ENCODE measurements around the gene PCP4.

Gene PCP4

DNA sequence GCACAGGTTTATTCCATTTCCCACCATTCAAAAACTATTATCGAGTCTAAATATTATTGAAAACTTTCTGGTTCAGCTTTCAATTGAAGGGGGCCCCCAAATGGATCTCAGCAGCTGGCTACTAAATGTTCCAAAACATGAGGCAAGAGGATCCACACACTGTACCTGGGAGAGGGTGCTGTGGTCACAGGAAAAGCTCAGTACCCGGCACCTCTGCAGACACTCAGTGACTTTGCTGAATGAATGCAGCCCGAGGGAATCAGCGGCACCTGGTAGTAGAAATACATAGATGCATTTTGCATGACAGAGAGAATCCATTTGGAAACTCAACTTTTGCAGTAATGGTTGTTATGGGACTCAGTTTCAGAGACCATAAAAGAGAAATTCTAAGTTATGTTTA, 89.3 kb downstream of the PCP4 start:
- H3K4me3 ChIP-seq (ENCODE audit: low read length): no peak overlapping the region
- peaks cover 17% of the 10 kb centered on the region for H3K9me3 ChIP-seq (ENCODE audit: control insufficient read depth, low read length)
- H3K4me1 ChIP-seq (ENCODE audit: control insufficient read depth, insufficient read depth, low read length): no peaks in the 10 kb centered on the region
- no peak overlapping the region for H3K9ac ChIP-seq (ENCODE audit: low read length)
- no peak for DNase-seq (ENCODE audit: low read depth)
- no peaks in the 10 kb centered on the region for H3K27me3 ChIP-seq (replicated peaks; ENCODE audit: control insufficient read depth, insufficient read depth, low read length)
- no peaks in the 10 kb centered on the region for H3K36me3 ChIP-seq (ENCODE audit: control insufficient read depth, insufficient read depth, low read length, severe bottlenecking)

DNA sequence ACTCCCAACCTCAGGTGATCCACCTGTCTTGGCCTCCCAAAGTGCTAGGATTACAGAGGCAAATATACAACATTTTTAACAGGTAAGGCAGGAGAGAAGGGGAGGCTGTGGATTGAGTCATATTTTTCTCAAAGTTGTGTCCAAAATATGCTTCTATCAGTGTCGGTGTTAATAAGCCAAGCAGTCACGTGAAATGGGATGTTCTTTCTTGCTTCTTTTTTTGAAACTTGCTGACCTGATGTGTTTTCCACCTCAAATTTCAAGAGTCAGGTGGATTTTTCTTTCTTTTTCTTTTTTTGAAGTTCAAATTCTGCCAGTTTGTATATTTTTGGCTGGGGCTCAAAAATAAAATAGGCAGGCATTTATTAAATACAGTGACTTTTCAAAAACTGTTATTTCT, 91.5 kb downstream of the PCP4 start:
- peaks cover 17% of the 10 kb centered on the region for H3K9me3 ChIP-seq (ENCODE audit: control insufficient read depth, low read length)
- H3K4me1 ChIP-seq (ENCODE audit: control insufficient read depth, insufficient read depth, low read length): peaks cover 4% of the 10 kb centered on the region
- DNase-seq (ENCODE audit: low read depth): no peak
- no peak overlapping the region for H3K9ac ChIP-seq (ENCODE audit: low read length)
- no peaks in the 10 kb centered on the region for H3K27me3 ChIP-seq (replicated peaks; ENCODE audit: control insufficient read depth, insufficient read depth, low read length)
- no peaks in the 10 kb centered on the region for H3K36me3 ChIP-seq (ENCODE audit: control insufficient read depth, insufficient read depth, low read length, severe bottlenecking)
- H3K4me3 ChIP-seq (ENCODE audit: low read length): no peak overlapping the region

DNA sequence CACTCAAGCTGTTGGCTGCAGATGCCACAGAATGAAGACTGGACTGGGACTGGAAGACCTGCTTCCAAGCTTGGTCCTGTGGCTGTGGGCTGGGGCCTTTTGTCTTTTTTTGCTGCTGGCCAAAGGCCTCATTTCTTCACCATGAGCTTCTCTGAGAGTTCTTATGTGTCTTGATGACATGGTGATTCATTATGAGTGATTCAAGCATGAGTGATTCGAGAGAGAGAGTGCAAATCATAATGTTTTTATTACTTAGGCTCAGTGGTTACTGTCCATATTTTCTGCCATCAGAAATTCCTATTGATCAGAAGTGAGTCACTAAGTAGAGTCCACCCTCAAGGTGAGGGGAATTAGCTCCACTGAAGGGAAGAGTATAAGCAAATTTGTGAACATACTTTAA, 94.0 kb downstream of the PCP4 start:
- Histone ChIP-seq H3K27me3 (replicated peaks; ENCODE audit: control insufficient read depth, insufficient read depth, low read length) (no peaks in the 10 kb centered on the region), H3K4me1 (ENCODE audit: control insufficient read depth, insufficient read depth, low read length) (peaks cover 14% of the 10 kb centered on the region), H3K36me3 (ENCODE audit: control insufficient read depth, insufficient read depth, low read length, severe bottlenecking) (no peaks in the 10 kb centered on the region), H3K9ac (ENCODE audit: low read length) (no peak overlapping the region), H3K4me3 (ENCODE audit: low read length) (no peak overlapping the region), H3K9me3 (ENCODE audit: control insufficient read depth, low read length) (peaks cover 17% of the 10 kb centered on the region)
- DNase-seq (ENCODE audit: low read depth): peak; percentile 25

DNA sequence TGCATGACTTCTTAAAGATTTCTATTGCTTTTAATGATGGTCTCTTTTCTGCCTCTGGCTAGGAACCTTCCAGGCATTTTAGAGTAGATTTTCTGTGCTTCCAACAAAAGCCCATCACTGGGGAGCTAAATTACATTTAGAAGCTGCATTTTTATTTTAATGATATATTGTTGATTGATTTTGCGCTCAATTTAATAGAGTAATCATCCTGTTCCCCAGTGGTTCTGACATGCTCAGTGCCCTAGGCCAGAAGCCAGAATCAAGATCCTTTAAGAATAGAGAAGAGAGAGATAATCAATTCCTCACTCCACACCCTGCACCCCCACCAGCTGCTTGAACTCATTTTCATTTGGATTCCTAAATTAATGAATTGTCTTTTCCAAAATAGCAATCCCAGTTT, 97.8 kb downstream of the PCP4 start:
- Histone ChIP-seq H3K4me1 (ENCODE audit: control insufficient read depth, insufficient read depth, low read length) (peaks cover 14% of the 10 kb centered on the region), H3K4me3 (ENCODE audit: low read length) (no peak overlapping the region), H3K9ac (ENCODE audit: low read length) (peak overlapping the region; percentile 38), H3K27me3 (replicated peaks; ENCODE audit: control insufficient read depth, insufficient read depth, low read length) (no peaks in the 10 kb centered on the region), H3K36me3 (ENCODE audit: control insufficient read depth, insufficient read depth, low read length, severe bottlenecking) (no peaks in the 10 kb centered on the region), H3K9me3 (ENCODE audit: control insufficient read depth, low read length) (peaks cover 13% of the 10 kb centered on the region)
- DNase-seq (ENCODE audit: low read depth): no peak

DNA sequence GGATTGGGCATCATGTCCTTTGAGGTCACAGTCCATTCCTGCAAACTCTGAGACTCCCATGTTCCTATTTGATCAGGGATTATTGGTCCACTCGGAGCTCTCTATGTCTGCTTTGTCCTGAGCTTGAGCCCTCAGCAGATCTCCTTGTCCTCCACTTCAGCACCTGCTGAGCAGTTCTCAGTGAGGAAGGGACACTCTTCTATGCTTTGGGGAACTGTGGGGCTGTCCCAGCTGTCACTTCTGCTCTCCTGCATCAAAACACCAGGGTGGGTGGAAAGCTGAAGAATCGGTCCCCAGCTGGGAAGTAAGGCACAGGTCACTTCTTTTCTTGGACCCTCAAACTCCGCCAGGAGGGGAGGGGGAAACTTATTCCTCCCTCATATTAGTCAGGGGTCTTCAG, 99.5 kb downstream of the PCP4 start:
- Histone ChIP-seq H3K36me3 (ENCODE audit: control insufficient read depth, insufficient read depth, low read length, severe bottlenecking) (no peaks in the 10 kb centered on the region), H3K9ac (ENCODE audit: low read length) (no peak overlapping the region)

DNA sequence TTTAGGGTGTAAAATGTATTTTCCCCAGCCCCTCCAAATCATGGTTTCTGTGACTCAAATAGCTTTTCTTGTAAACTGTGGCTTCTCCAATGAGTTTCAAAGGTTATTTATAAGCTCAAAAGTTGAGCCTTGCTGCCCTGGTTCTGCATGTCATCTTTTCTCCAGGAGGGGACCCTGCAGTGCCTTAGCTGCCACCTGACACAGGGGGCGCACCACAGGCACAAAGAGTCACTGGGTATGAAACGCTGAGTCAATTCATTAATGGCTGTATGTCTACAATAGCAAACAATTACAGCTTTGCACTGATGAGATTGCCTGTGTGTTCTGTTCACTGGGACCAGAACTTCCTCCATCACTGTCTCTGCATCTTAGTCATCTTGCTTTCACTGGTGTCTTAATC, 100.8 kb downstream of the PCP4 start:
- DNase-seq (ENCODE audit: low read depth): no peak
- no peaks in the 10 kb centered on the region for H3K36me3 ChIP-seq (ENCODE audit: control insufficient read depth, insufficient read depth, low read length, severe bottlenecking)
- H3K27me3 ChIP-seq (replicated peaks; ENCODE audit: control insufficient read depth, insufficient read depth, low read length): no peaks in the 10 kb centered on the region
- H3K4me1 ChIP-seq (ENCODE audit: control insufficient read depth, insufficient read depth, low read length): peaks cover 14% of the 10 kb centered on the region
- no peak overlapping the region for H3K4me3 ChIP-seq (ENCODE audit: low read length)
- peaks cover 4% of the 10 kb centered on the region for H3K9me3 ChIP-seq (ENCODE audit: control insufficient read depth, low read length)
- no peak overlapping the region for H3K9ac ChIP-seq (ENCODE audit: low read length)

More for the DNA sequence above, 99.5 kb downstream of the PCP4 start:
- peaks cover 14% of the 10 kb centered on the region for H3K4me1 ChIP-seq (ENCODE audit: control insufficient read depth, insufficient read depth, low read length)
- H3K4me3 ChIP-seq (ENCODE audit: low read length): no peak overlapping the region
- peaks cover 4% of the 10 kb centered on the region for H3K9me3 ChIP-seq (ENCODE audit: control insufficient read depth, low read length)
- H3K27me3 ChIP-seq (replicated peaks; ENCODE audit: control insufficient read depth, insufficient read depth, low read length): no peaks in the 10 kb centered on the region
- DNase-seq (ENCODE audit: low read depth): no peak

DNA sequence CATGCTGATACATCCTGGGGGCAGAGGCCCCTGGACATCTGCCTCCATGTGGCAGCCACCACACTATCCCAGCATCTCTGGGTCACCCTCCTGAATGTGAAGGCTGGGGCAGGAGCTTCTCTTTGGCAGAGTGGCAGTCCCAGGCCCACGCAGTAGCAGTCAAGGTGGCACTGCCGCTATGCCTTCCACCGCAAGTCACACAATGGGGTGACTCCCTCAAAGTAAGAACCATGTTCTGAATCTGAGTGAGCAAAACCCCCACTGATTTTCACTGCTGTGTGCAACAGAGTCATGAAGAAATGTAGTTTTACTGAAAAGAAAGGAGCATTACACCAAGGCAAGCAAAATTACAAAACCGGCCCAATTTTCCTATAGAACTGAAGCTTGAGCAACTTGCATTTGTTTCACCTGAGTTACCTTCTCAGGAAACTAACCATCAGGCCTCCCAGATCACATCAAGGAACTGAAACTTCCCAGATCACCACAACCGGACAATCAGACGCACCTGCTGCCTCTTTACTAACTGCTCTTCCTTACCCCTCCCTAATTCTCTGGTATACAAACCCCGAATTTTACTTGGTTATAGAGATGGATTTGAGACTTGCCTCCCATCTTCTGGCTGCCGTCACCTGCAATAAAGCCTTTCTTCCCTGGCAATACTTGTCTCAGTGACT, 102.6 kb downstream of the PCP4 start:
- H3K4me3 ChIP-seq (ENCODE audit: low read length): no peak overlapping the region
- H3K27me3 ChIP-seq (replicated peaks; ENCODE audit: control insufficient read depth, insufficient read depth, low read length): no peaks in the 10 kb centered on the region
- no peak overlapping the region for H3K9ac ChIP-seq (ENCODE audit: low read length)
- H3K4me1 ChIP-seq (ENCODE audit: control insufficient read depth, insufficient read depth, low read length): peaks cover 3% of the 10 kb centered on the region
- H3K36me3 ChIP-seq (ENCODE audit: control insufficient read depth, insufficient read depth, low read length, severe bottlenecking): no peaks in the 10 kb centered on the region
- DNase-seq (ENCODE audit: low read depth): no peak
- peaks cover 4% of the 10 kb centered on the region for H3K9me3 ChIP-seq (ENCODE audit: control insufficient read depth, low read length)

DNA sequence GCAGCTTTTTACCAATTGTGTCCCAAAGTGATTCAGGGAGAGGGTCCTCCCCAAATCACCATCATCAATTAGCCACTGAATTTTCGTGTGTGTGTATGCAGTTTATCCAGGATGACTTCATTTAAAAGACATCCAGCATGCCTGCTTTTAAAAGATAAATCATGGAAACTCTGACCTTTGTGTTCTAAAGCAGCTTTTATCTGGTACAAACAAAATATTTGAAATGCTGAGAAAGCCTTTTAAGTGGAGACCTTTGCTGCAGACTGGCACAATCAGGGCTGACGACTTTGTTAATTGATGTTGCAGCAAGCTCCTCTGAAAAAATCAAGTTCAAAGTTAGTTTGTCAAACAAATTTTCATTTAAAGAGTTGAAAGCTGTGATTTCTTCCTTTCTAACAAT, 104.7 kb downstream of the PCP4 start:
- DNase-seq (ENCODE audit: low read depth): no peak
- peaks cover 4% of the 10 kb centered on the region for H3K9me3 ChIP-seq (ENCODE audit: control insufficient read depth, low read length)
- H3K27me3 ChIP-seq (replicated peaks; ENCODE audit: control insufficient read depth, insufficient read depth, low read length): no peaks in the 10 kb centered on the region
- no peaks in the 10 kb centered on the region for H3K4me1 ChIP-seq (ENCODE audit: control insufficient read depth, insufficient read depth, low read length)
- H3K9ac ChIP-seq (ENCODE audit: low read length): no peak overlapping the region
- no peak overlapping the region for H3K4me3 ChIP-seq (ENCODE audit: low read length)
- H3K36me3 ChIP-seq (ENCODE audit: control insufficient read depth, insufficient read depth, low read length, severe bottlenecking): no peaks in the 10 kb centered on the region

DNA sequence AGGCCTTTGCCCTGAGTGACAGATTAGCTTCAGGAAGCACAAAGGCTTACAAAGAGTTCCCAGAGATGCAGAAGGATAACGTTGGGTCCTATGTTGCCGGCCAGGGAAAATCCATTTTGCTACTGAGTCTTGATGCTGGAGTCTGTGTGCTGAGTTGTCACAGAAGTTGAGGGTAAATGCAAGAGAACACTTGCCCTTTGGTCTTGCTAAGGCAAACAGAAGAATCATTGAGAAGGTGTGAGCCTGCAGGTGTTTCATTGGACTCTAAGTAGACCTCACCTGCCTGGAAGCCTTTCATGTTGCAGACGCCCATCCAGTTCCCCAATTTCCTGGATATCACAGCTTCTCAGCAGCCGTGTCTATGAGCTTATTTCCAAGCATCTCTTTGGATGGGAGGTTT, 105.2 kb downstream of the PCP4 start:
- no peaks in the 10 kb centered on the region for H3K36me3 ChIP-seq (ENCODE audit: control insufficient read depth, insufficient read depth, low read length, severe bottlenecking)
- no peak overlapping the region for H3K4me3 ChIP-seq (ENCODE audit: low read length)
- peaks cover 4% of the 10 kb centered on the region for H3K9me3 ChIP-seq (ENCODE audit: control insufficient read depth, low read length)
- H3K4me1 ChIP-seq (ENCODE audit: control insufficient read depth, insufficient read depth, low read length): no peaks in the 10 kb centered on the region
- no peak for DNase-seq (ENCODE audit: low read depth)
- no peaks in the 10 kb centered on the region for H3K27me3 ChIP-seq (replicated peaks; ENCODE audit: control insufficient read depth, insufficient read depth, low read length)
- H3K9ac ChIP-seq (ENCODE audit: low read length): no peak overlapping the region

DNA sequence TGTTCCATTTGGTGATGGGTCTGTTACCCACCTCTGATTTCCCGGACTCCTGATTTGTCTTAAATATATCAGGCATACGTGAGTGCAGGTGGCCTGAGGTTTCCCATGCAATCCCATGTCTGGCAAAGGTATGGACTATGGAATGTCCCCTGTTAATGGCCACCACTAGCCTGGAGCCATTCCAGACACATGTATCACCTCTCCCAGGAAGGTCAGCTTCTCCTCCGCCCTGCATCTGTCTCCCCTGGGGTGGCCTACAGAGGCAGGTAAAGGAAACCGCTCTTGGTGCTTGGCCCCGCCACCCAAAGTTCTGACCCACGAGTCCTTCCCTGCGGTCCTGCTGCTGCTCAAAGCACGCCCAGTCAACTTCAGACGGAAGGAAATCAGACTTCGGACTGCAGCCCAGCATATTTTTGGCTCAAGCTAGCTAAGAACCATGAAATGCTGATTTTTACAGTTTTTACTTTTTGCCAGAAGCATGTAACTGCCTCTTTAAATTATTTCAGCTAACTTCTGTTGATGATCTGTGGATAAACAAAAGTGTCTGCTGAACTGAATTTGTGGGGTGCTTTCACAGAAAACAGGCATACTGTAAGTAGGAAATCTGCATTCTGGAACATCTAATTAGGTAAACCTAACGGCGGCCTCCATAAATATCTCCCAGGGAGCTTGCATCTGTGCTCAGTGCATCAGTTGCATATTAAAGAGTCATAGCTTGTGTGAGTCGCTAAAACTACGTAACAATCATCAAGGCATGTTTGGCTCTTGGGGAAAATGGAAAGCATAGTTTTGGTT, 105.9 kb downstream of the PCP4 start:
- Histone ChIP-seq H3K4me1 (ENCODE audit: control insufficient read depth, insufficient read depth, low read length) (no peaks in the 10 kb centered on the region), H3K27me3 (replicated peaks; ENCODE audit: control insufficient read depth, insufficient read depth, low read length) (no peaks in the 10 kb centered on the region), H3K36me3 (ENCODE audit: control insufficient read depth, insufficient read depth, low read length, severe bottlenecking) (no peaks in the 10 kb centered on the region), H3K9ac (ENCODE audit: low read length) (no peak overlapping the region), H3K4me3 (ENCODE audit: low read length) (no peak overlapping the region), H3K9me3 (ENCODE audit: control insufficient read depth, low read length) (no peaks in the 10 kb centered on the region)
- no peak for DNase-seq (ENCODE audit: low read depth)

DNA sequence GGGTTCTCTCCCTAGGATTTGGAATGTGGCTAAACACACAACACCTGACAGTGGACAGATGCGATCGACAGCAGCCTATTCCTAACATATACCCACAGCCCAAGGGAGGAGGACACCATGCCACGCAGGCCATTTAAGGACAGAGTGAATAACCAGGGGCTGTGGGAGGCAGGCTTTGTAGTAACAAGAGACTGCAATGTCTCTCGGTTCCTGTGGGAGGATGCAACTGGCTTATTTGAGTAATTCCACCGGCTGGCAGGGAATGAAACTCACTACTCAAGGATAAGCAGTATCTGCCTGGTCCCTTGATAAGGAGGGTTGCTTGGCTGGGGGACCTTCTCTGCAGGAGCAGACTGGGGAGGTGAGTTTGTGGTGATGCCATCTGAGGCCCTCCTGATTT, 109.6 kb downstream of the PCP4 start:
- DNase-seq (ENCODE audit: low read depth): no peak
- Histone ChIP-seq H3K4me1 (ENCODE audit: control insufficient read depth, insufficient read depth, low read length) (no peaks in the 10 kb centered on the region), H3K9me3 (ENCODE audit: control insufficient read depth, low read length) (peaks cover 3% of the 10 kb centered on the region), H3K27me3 (replicated peaks; ENCODE audit: control insufficient read depth, insufficient read depth, low read length) (no peaks in the 10 kb centered on the region), H3K36me3 (ENCODE audit: control insufficient read depth, insufficient read depth, low read length, severe bottlenecking) (no peaks in the 10 kb centered on the region), H3K9ac (ENCODE audit: low read length) (no peak overlapping the region), H3K4me3 (ENCODE audit: low read length) (no peak overlapping the region)
